K562 (cell line): ENCODE measurements around the gene SMAD3. TPM values are rescaled to one million over a fixed set of nuclear protein-coding genes. Genes with fewer than 3 reads are reported as not detected.

Experiments
- FOXJ3 ChIP-seq: sonication (generic); formaldehyde crosslinking; IDR thresholded peaks from 2 replicates; pipeline ENCODE4 v1.4.0; 2020; ENCODE audit warnings: mild to moderate bottlenecking, missing genetic modification reagents
- IRF9 ChIP-seq: fragments of 450-650 bp; IDR thresholded peaks from 2 replicates; pipeline ENCODE4 v1.6.1; 2016; ENCODE audit warnings: missing biosample characterization, missing genetic modification characterization
- RAD21 ChIP-seq, 2 experiments: fragments of 250-450 bp in 1 of 2; fragments of 450-650 bp in 1 of 2; sonication (Bioruptor Pico) in 1 of 2; formaldehyde crosslinking in 1 of 2; IDR thresholded peaks in 1 of 2; conservative IDR thresholded peaks in 1 of 2; 2 replicates each; pipeline versions ENCODE4 v1.4.0 to v1.8.0; 2020 to 2022; ENCODE audit warnings: mild to moderate bottlenecking in 2 of 2, moderate library complexity in 1 of 2
- SIN3B ChIP-seq: fragments of 450-650 bp; IDR thresholded peaks from 2 replicates; pipeline ENCODE4 v1.6.1; 2017; ENCODE audit warnings: low read depth, mild to moderate bottlenecking, moderate library complexity
- TAF1 ChIP-seq: IDR thresholded peaks from 2 replicates; pipeline ENCODE4 v1.6.1; 2011; ENCODE audit warnings: mild to moderate bottlenecking, low read length, moderate library complexity; ENCODE audit not compliant: insufficient read depth, control insufficient read depth, severe bottlenecking; ENCODE audit errors: extremely low read depth
- TFAM ChIP-seq: fragments of 250-450 bp; sonication (Bioruptor Pico); conservative IDR thresholded peaks from 2 replicates; pipeline ENCODE4 v1.5.0; 2021; ENCODE audit warnings: mild to moderate bottlenecking, moderate library complexity
- ZKSCAN3 ChIP-seq: fragments of 250-450 bp; sonication (Bioruptor Pico); IDR thresholded peaks from 2 replicates; pipeline ENCODE4 v1.4.0; 2020
- ZNF551 ChIP-seq: fragments of 250-450 bp; sonication (Bioruptor Pico); IDR thresholded peaks from 2 replicates; pipeline ENCODE4 v1.5.0; 2021; ENCODE audit warnings: mild to moderate bottlenecking, moderate library complexity
- ZNF830 ChIP-seq: fragments of 250-450 bp; sonication (Bioruptor Pico); IDR thresholded peaks from 2 replicates; pipeline ENCODE4 v1.5.0; 2021; ENCODE audit warnings: mild to moderate bottlenecking
- polyA plus RNA-seq, 8 experiments: library from polyadenylated mRNA; depleted of rRNA in 4 of 8; stranded (reverse) in 5 of 8; unstranded in 3 of 8; fragments of >200 nt; fragmentation: Nextera tagmentation in 2 of 8; fragmentation: Illumina TruSeq in 1 of 8; extraction: Ambion mirVana in 2 of 8; extraction: Trizol in 1 of 8; gene quantifications; 2 replicates each; pipeline versions ENCODE4 v1.2.1 to v1.2.3, GENCODE V29; 2011 to 2014; ENCODE audit warnings: inconsistent platforms in 1 of 8, missing spikeins in 1 of 8
- total RNA-seq, 7 experiments: library from RNA; depleted of rRNA in 6 of 7; stranded (reverse); fragments of >200 nt in 6 of 7; fragmentation: Illumina TruSeq in 2 of 7; extraction: Trizol in 2 of 7; gene quantifications; 2 replicates each; pipeline versions ENCODE4 v1.2.1 to v1.2.3, GENCODE V29; 2011 to 2021; ENCODE audit warnings: low replicate concordance in 1 of 7
- TF ChIP-seq, protein P1 (sequence below), 2 experiments: fragments of 450-650 bp; formaldehyde crosslinking in 1 of 2; IDR thresholded peaks; 2 replicates each; pipeline versions ENCODE4 v1.4.0 to v1.6.1; 2014 to 2020; ENCODE audit warnings: mild to moderate bottlenecking in 2 of 2, borderline replicate concordance in 1 of 2, low read depth in 1 of 2
- TF ChIP-seq, protein P2 (sequence below), 2 experiments: IDR thresholded peaks in 1 of 2; conservative IDR thresholded peaks in 1 of 2; 2 replicates each; pipeline ENCODE4 v1.6.1; 2016; ENCODE audit warnings: low read depth in 2 of 2, mild to moderate bottlenecking in 1 of 2, missing compliant biosample characterization in 1 of 2, missing genetic modification characterization in 1 of 2, moderate library complexity in 1 of 2
- TF ChIP-seq, protein P3 (sequence below): sonication (generic); formaldehyde crosslinking; IDR thresholded peaks from 2 replicates; pipeline ENCODE4 v1.9.0; 2022; ENCODE audit warnings: mild to moderate bottlenecking, missing genetic modification reagents

The SMAD3 gene
- total and polyA plus RNA-seq, 9 of the 15 experiments (the other 6 are each of a cell fraction or from before 2014, with no cell fraction given) = 4.3 to 39.2 (median 11.1) TPM

GRCh38 chr15:67063689-67064606 lies 1.5 kb upstream of the SMAD3 start (continued):
- TF ChIP-seq, protein P1, sequence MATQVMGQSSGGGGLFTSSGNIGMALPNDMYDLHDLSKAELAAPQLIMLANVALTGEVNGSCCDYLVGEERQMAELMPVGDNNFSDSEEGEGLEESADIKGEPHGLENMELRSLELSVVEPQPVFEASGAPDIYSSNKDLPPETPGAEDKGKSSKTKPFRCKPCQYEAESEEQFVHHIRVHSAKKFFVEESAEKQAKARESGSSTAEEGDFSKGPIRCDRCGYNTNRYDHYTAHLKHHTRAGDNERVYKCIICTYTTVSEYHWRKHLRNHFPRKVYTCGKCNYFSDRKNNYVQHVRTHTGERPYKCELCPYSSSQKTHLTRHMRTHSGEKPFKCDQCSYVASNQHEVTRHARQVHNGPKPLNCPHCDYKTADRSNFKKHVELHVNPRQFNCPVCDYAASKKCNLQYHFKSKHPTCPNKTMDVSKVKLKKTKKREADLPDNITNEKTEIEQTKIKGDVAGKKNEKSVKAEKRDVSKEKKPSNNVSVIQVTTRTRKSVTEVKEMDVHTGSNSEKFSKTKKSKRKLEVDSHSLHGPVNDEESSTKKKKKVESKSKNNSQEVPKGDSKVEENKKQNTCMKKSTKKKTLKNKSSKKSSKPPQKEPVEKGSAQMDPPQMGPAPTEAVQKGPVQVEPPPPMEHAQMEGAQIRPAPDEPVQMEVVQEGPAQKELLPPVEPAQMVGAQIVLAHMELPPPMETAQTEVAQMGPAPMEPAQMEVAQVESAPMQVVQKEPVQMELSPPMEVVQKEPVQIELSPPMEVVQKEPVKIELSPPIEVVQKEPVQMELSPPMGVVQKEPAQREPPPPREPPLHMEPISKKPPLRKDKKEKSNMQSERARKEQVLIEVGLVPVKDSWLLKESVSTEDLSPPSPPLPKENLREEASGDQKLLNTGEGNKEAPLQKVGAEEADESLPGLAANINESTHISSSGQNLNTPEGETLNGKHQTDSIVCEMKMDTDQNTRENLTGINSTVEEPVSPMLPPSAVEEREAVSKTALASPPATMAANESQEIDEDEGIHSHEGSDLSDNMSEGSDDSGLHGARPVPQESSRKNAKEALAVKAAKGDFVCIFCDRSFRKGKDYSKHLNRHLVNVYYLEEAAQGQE (IDR thresholded peaks at IDR 0.05; ENCODE audit: borderline replicate concordance) = peak; percentile 7; the same call in 1 of the 2 replicates
- TF ChIP-seq, protein P1 (CRISPR knock-in tag; IDR thresholded peaks at IDR 0.05; ENCODE audit: low read depth) = no peak
- TF ChIP-seq TAF1 = peak; percentile 68
- TF ChIP-seq, protein P2, sequence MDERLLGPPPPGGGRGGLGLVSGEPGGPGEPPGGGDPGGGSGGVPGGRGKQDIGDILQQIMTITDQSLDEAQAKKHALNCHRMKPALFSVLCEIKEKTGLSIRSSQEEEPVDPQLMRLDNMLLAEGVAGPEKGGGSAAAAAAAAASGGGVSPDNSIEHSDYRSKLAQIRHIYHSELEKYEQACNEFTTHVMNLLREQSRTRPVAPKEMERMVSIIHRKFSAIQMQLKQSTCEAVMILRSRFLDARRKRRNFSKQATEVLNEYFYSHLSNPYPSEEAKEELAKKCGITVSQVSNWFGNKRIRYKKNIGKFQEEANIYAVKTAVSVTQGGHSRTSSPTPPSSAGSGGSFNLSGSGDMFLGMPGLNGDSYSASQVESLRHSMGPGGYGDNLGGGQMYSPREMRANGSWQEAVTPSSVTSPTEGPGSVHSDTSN (CRISPR knock-in tag; IDR thresholded peaks at IDR 0.05; ENCODE audit: low read depth) = no peak
- TF ChIP-seq, protein P2 (tag; conservative IDR thresholded peaks at IDR 0.05; ENCODE audit: low read depth) = peak; percentile 41; the same call in 1 of the 2 replicates
- TF ChIP-seq ZNF830 (CRISPR knock-in tag) = no peak
- TF ChIP-seq FOXJ3 (CRISPR knock-in tag) = no peak
- TF ChIP-seq, protein P3, sequence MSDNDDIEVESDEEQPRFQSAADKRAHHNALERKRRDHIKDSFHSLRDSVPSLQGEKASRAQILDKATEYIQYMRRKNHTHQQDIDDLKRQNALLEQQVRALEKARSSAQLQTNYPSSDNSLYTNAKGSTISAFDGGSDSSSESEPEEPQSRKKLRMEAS = 0 out of 2 replicates have a peak, but pooled peaks have one; percentile 24
- 0 out of 4 replicates have a peak, but pooled peaks of 1 of the 2 experiments have one; percentile 17 for TF ChIP-seq RAD21 (CRISPR knock-in tag; conservative IDR thresholded peaks at IDR 0.05 in 1 of 2, IDR thresholded peaks at IDR 0.05 in 1 of 2)
- TF ChIP-seq ZNF551 (CRISPR knock-in tag) = no peak
- TF ChIP-seq TFAM (CRISPR knock-in tag) = no peak
- no peak for TF ChIP-seq IRF9
- TF ChIP-seq SIN3B = no peak
- TF ChIP-seq ZKSCAN3 (CRISPR knock-in tag) = no peak
